AG04450 (cell line): ENCODE results near the gene FXYD1. TPM values are rescaled to one million over a fixed set of nuclear protein-coding genes. Genes with fewer than 3 reads are reported as not detected.

Source experiments
- CTCF ChIA-PET: fragments of 300-600, 350-600 bp; formaldehyde crosslinking; extraction: SDS; loops from one replicate; lab custom pipeline; 2022; ENCODE audit warnings: antibody characterized with exemption, inconsistent platforms; lab: Charles Lee
- POLR2A ChIA-PET: fragments of 350-600 bp; formaldehyde crosslinking; extraction: SDS; loops from one replicate; lab custom pipeline; 2021; ENCODE audit warnings: antibody characterized with exemption, inconsistent platforms; lab: Yijun Ruan, JAX
- DNase-seq: peaks from one replicate; pipeline ENCODE4 v3.0.0-alpha.2; 2011; ENCODE audit warnings: low read depth, low spot score
- H3K27ac ChIP-seq: one replicate; pipeline ENCODE4 v1.5.1; 2012; ENCODE audit warnings: low read depth, low read length, control low read depth
- H3K27me3 ChIP-seq: one replicate; pipeline ENCODE4 v1.6.0; 2012; ENCODE audit warnings: low read length; ENCODE audit not compliant: control insufficient read depth, insufficient read depth
- H3K4me3 ChIP-seq: 2 replicates; pipeline ENCODE4 v1.5.1; 2011; ENCODE audit warnings: mild to moderate bottlenecking, low read depth, low read length, control low read depth
- H3K9me3 ChIP-seq: 2 replicates; pipeline ENCODE4 v1.5.1; 2012; ENCODE audit warnings: low read length; ENCODE audit not compliant: control insufficient read depth, insufficient read depth
- CTCF ChIP-seq: IDR thresholded peaks from 2 replicates; pipeline ENCODE4 v1.5.1; 2011; ENCODE audit warnings: low read depth, low read length, control low read depth, inconsistent platforms
- polyA plus RNA-seq: library from polyadenylated mRNA; depleted of rRNA; stranded (reverse); fragments of >200 nt; gene quantifications from 2 replicates; pipeline ENCODE4 v1.2.3, GENCODE V29; 2011

Gene FXYD1
- polyA plus RNA-seq, 1 experiment: 1.3 TPM

DNA sequence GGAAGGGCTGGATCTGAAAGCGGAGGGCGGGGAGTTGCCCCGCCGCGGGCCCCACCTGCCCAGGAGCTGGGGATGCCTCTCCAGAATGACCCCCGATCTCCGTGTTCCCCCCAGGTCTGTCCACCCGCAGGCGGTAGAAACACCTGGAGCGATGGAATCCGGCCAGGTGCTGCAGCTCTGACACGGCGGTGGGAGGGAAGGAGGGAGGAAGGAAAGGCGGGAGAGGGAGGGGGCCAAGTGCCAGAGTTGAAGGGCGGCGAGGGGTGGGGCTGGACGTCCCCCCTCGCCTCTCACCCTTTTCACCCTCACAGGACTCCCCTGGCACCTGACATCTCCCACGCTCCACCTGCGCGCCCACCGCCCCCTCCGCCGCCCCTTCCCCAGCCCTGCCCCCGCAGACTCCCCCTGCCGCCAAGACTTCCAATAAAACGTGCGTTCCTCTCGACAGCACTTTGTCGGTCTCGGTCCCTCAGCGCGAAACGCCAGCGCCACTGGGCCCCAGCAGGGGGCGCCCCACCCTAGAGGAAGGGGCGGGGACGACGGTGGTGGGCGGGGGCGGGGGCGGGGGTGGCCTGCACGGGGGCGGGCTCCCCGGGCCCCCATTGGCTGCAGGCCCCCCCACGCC is 4.1 kb downstream of the FXYD1 start:
- peaks cover 25% of the 10 kb centered on the region for H3K27me3 ChIP-seq
- DNase-seq: no peak
- no peaks in the 10 kb centered on the region for H3K9me3 ChIP-seq
- POLR2A ChIA-PET: no interaction called here
- H3K4me3 ChIP-seq: no peak overlapping the region
- peak; percentile 42; the same call in 1 of the 2 replicates for TF ChIP-seq CTCF
- CTCF ChIA-PET: interaction anchor here (0.6 to 3.5 kb wide), 16 partner anchors 7 to 121 kb away, joined by 3 to 83 read pairs (median 6); partner anchors contain the start of genes FXYD3, FXYD5 and LGI4
- H3K27ac ChIP-seq: no peak overlapping the region

DNA sequence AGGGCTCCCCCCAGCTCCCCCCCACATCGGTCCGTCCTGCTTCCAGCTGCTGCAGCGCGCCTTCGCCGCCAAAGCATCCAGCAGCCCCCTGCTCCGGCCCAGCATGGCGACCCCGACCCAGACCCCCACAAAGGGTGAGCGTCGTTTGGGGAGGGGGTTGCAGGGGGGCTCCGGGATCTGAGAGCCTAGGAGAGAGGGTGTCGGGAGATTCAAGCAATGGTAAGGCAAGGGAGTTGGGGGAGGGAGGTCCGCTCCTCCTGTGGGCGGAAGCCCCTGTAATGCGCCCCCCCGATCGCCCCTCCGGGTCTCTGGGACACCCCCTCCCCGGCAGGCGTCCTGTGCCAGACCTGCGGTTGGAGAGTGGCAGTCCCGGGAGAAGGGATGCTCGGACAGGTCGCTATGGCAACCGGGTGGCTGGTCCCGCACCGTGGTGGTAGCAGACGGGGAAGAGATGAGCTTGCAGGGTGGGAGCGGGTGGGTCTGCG is 4.6 kb downstream of the FXYD1 start, which contains the start of gene FXYD7:
Gene FXYD7 (plus strand): TSS at position 25 of the 485 bp plus-strand sequence. CDS start 79 bp downstream, at position 104.
- Histone ChIP-seq H3K27ac (no peak within 1 kb of the TSS), H3K9me3 (no peaks in the 10 kb centered on the region), H3K4me3 (no peak within 1 kb of the TSS), H3K27me3 (peaks cover 25% of the 10 kb centered on the region)
- ChIA-PET CTCF (interaction anchor here (0.6 to 3.5 kb wide), 9 partner anchors 8 to 101 kb away, joined by 3 to 83 read pairs (median 6); partner anchors contain the start of genes FXYD3, FXYD5 and LGI4), POLR2A (no interaction called here)
- no peak for DNase-seq
- no peak for TF ChIP-seq CTCF

- no peak for DNase-seq
- TF ChIP-seq CTCF: no peak
- ChIA-PET POLR2A (no interaction called here), CTCF (interaction anchor here (0.6 to 3.5 kb wide), 5 partner anchors 8 to 77 kb away, joined by 4 to 83 read pairs (median 9); partner anchors contain the start of genes FXYD3, FXYD5 and LGI4)
- Histone ChIP-seq H3K4me3 (no peak overlapping the region), H3K27me3 (peaks cover 25% of the 10 kb centered on the region), H3K9me3 (no peaks in the 10 kb centered on the region), H3K27ac (no peak overlapping the region)
These were observed 5.2 kb downstream of the FXYD1 start for GRCh38 chr19:35143818-35144217.

DNA sequence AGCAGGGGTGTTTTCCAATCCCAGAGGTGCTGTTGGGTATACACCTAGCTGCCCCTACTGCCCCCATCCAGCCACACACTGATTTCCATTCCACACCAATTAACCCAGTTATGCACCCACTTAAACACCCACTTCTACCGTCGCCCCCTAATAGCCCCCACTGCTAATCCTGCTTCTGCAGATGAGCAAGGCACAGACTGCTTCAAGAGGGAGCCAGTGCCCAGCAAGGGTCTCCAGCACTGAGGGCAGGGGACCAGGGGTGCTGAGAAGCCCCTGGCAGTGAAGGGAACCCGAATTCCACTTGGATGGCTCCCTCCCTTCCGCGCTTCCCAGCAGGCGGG is 5.6 kb downstream of the FXYD1 start:
- ChIA-PET CTCF (interaction anchor here (0.6 to 3.4 kb wide), 3 partner anchors 28 to 77 kb away, joined by 4 to 31 read pairs (median 9); partner anchors contain the start of gene FXYD3), POLR2A (no interaction called here)
- no peak for DNase-seq

More for the DNA sequence above, 5.6 kb downstream of the FXYD1 start:
- H3K27ac ChIP-seq: no peak overlapping the region
- H3K27me3 ChIP-seq: peaks cover 25% of the 10 kb centered on the region
- no peak for TF ChIP-seq CTCF
- no peak overlapping the region for H3K4me3 ChIP-seq
- no peaks in the 10 kb centered on the region for H3K9me3 ChIP-seq
